Upper lobe of left lung (tissue), 6 donors: ENCODE data around the gene TST. TPM values are rescaled to one million over a fixed set of nuclear protein-coding genes. Genes with fewer than 3 reads are reported as not detected.

ENCODE experiments used
- ATAC-seq, 2 donors: fragments of 200-7000 bp; cut with Tn5 transposase; one replicate each; pipeline ENCODE4 v1.9.1; 2022; ENCODE audit warnings: mild to moderate bottlenecking in 2 of 2, moderate library complexity in 2 of 2; ENCODE audit not compliant: low FRiP score in 2 of 2
- DNase-seq, 2 donors: peaks; one replicate each; pipeline ENCODE4 v3.0.0-alpha.2; 2019 to 2020
- H3K27ac ChIP-seq, 4 donors: fragments of 200-600 bp; sonication (generic); one replicate each; pipeline ENCODE4 v1.5.1; 2016 to 2019
- H3K27me3 ChIP-seq, 4 donors: fragments of 200-600 bp; sonication (generic); one replicate each; pipeline ENCODE4 v1.5.1; 2017 to 2019
- H3K36me3 ChIP-seq, 4 donors: fragments of 200-600 bp; sonication (generic); one replicate each; pipeline ENCODE4 v1.5.1; 2016 to 2019
- H3K4me1 ChIP-seq, 4 donors: fragments of 200-600 bp; sonication (generic); one replicate each; pipeline ENCODE4 v1.5.1; 2018 to 2019
- H3K4me3 ChIP-seq, 4 donors: fragments of 200-600 bp; sonication (generic); one replicate each; pipeline ENCODE4 v1.5.1; 2017 to 2019; ENCODE audit warnings: mild to moderate bottlenecking in 2 of 4, moderate library complexity in 1 of 4
- H3K9me3 ChIP-seq, 4 donors: fragments of 200-600 bp; sonication (generic); one replicate each; pipeline ENCODE4 v1.5.1; 2018 to 2019
- EP300 ChIP-seq, 4 donors: sonication (generic); formaldehyde crosslinking; IDR thresholded peaks; one replicate each; pipeline ENCODE4 v1.5.1; 2017; ENCODE audit warnings: antibody characterized with exemption in 4 of 4, control low read depth in 2 of 4
- POLR2A ChIP-seq, 4 donors: fragments of 450-650 bp; IDR thresholded peaks; one replicate each; pipeline ENCODE4 v1.5.1; 2016 to 2017; ENCODE audit warnings: antibody characterized with exemption in 4 of 4, mild to moderate bottlenecking in 2 of 4
- POLR2AphosphoS5 ChIP-seq, 2 donors: sonication (generic); formaldehyde crosslinking; IDR thresholded peaks; one replicate each; pipeline ENCODE4 v1.5.1; 2017; ENCODE audit warnings: antibody characterized with exemption in 2 of 2
- WGBS, 2 donors: methylation state at CpG; one replicate each; pipeline ENCODE4 v1.1.5; 2017 to 2018; 5-methylcytosine and 5-hydroxymethylcytosine counted together
- total RNA-seq, 6 donors: library from RNA; depleted of rRNA in 4 of 6; stranded (reverse); fragments of >200 nt in 4 of 6; gene quantifications; one replicate each; pipeline versions ENCODE4 v1.1.0 to v1.2.1, GENCODE V29; 2016 to 2021
- TF ChIP-seq, protein P1 (sequence below), 6 experiments: fragments of 450-650 bp in 4 of 6; fragments of 200-600 bp in 2 of 6; sonication (generic) in 2 of 6; IDR thresholded peaks; one replicate each; pipeline ENCODE4 v1.5.1; 2016 to 2019; ENCODE audit warnings: antibody characterized with exemption in 6 of 6
- donor health status: DM: no; HTN: no; CAD: no; lungs with moderate emphysema.
- donor health status: DM: no; HTN: yes; CAD: no; lungs with severe emphysema.

TST gene
- total RNA-seq, 6 donors from 2014 or later: 43.0 to 78.1 (median 70.2) TPM

DNA sequence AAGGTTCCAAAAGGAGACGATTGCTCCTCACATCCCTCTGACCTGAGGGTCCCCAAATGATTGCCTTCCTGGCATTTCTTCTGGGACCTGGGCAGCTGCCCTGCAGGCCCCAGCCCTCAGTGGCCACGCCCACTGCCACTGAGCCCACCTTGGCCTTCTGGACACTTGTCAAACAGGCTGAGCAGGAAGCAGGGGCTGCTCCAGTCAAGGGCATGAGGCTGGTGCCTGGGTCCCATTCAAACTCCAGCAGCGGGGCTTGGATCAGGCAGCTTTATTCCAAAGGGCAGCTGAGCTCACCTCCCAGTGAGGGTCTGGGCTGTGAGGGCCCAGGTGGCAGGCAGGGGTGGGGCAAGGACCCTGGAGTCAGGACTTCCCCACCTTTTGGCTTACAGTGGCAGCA is 45.9 kb upstream of the TST start:
- no peak for ATAC-seq

GRCh38 chr22:37064553-37064952 is 45.3 kb upstream of the TST start:
- H3K9me3 ChIP-seq: no peaks in the 10 kb centered on the region
- TF ChIP-seq POLR2AphosphoS5 (IDR thresholded peaks at IDR 0.05) (no peak), POLR2A (IDR thresholded peaks at IDR 0.05) (no peak)
- TF ChIP-seq, protein P1, sequence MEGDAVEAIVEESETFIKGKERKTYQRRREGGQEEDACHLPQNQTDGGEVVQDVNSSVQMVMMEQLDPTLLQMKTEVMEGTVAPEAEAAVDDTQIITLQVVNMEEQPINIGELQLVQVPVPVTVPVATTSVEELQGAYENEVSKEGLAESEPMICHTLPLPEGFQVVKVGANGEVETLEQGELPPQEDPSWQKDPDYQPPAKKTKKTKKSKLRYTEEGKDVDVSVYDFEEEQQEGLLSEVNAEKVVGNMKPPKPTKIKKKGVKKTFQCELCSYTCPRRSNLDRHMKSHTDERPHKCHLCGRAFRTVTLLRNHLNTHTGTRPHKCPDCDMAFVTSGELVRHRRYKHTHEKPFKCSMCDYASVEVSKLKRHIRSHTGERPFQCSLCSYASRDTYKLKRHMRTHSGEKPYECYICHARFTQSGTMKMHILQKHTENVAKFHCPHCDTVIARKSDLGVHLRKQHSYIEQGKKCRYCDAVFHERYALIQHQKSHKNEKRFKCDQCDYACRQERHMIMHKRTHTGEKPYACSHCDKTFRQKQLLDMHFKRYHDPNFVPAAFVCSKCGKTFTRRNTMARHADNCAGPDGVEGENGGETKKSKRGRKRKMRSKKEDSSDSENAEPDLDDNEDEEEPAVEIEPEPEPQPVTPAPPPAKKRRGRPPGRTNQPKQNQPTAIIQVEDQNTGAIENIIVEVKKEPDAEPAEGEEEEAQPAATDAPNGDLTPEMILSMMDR (IDR thresholded peaks at IDR 0.05): no peak
- no peaks in the 10 kb centered on the region for H3K4me1 ChIP-seq
- ATAC-seq (no peak), DNase-seq (no peak)
- whole genome bisulfite sequencing, 2 donors: 93 to 95% methylated on average over 11 of the region's 11 CpGs
- H3K4me3 ChIP-seq: no peak overlapping the region
- no peak overlapping the region for H3K27ac ChIP-seq
- H3K36me3 ChIP-seq: peaks cover 0 to 17% (median 6%) of the 10 kb centered on the region in 4 donors
- H3K27me3 ChIP-seq: peaks cover 0 to 12% (median 4%) of the 10 kb centered on the region in 4 donors

More for the DNA sequence above, 45.9 kb upstream of the TST start:
- Histone ChIP-seq H3K36me3 (peaks cover 0 to 11% (median 3%) of the 10 kb centered on the region in 4 donors), H3K9me3 (no peaks in the 10 kb centered on the region), H3K4me1 (no peaks in the 10 kb centered on the region), H3K27me3 (peaks cover 0 to 12% (median 4%) of the 10 kb centered on the region in 4 donors), H3K4me3 (no peak overlapping the region), H3K27ac (no peak overlapping the region)
- WGBS, 2 donors: 72 to 82% methylated on average over 2 to 3 of the region's 3 CpGs
- TF ChIP-seq, protein P1 (IDR thresholded peaks at IDR 0.05): no peak
- TF ChIP-seq EP300 (IDR thresholded peaks at IDR 0.05): no peak
- no peak for DNase-seq

- Histone ChIP-seq H3K36me3 (peaks cover 0 to 23% (median 9%) of the 10 kb centered on the region in 4 donors), H3K9me3 (no peaks in the 10 kb centered on the region), H3K4me3 (no peak overlapping the region), H3K27me3 (peaks cover 0 to 5% (median 2%) of the 10 kb centered on the region in 4 donors), H3K27ac (no peak overlapping the region), H3K4me1 (no peaks in the 10 kb centered on the region)
- DNase-seq (no peak), ATAC-seq (no peak)
- no peak for TF ChIP-seq POLR2A (IDR thresholded peaks at IDR 0.05)
- TF ChIP-seq, protein P1 (IDR thresholded peaks at IDR 0.05): no peak
- TF ChIP-seq EP300 (IDR thresholded peaks at IDR 0.05): no peak
- TF ChIP-seq POLR2AphosphoS5 (IDR thresholded peaks at IDR 0.05): no peak
- WGBS, 2 donors: 80 to 91% methylated on average over 22 to 28 of the region's 28 CpGs
These were observed 44.5 kb upstream of the TST start for GRCh38 chr22:37063431-37064420.

GRCh38 chr22:37062702-37063381 is 43.6 kb upstream of the TST start:
- H3K27ac ChIP-seq: no peak overlapping the region
- peaks cover 0 to 31% (median 12%) of the 10 kb centered on the region in 4 donors for H3K36me3 ChIP-seq
- no peak for DNase-seq
- H3K27me3 ChIP-seq: no peaks in the 10 kb centered on the region
- no peak overlapping the region for H3K4me3 ChIP-seq
- no peaks in the 10 kb centered on the region for H3K4me1 ChIP-seq
- no peak for ATAC-seq
- TF ChIP-seq, protein P1 (IDR thresholded peaks at IDR 0.05): no peak
- TF ChIP-seq EP300 (IDR thresholded peaks at IDR 0.05): no peak
- no peak for TF ChIP-seq POLR2A (IDR thresholded peaks at IDR 0.05)
- TF ChIP-seq POLR2AphosphoS5 (IDR thresholded peaks at IDR 0.05): no peak
- H3K9me3 ChIP-seq: no peaks in the 10 kb centered on the region
- 77 to 89% methylated on average over 7 to 10 of the region's 15 CpGs for WGBS, 2 donors
